Stomach (tissue), 4 donors: Measurements from ENCODE around the gene SPACA1.

Experiments used
- CTCF ChIP-seq, 7 experiments: fragments of 450-650 bp in 4 of 7; fragments of 200-600 bp in 3 of 7; sonication (generic) in 3 of 7; IDR thresholded peaks; one replicate each; pipeline ENCODE4 v1.5.1; 2016 to 2019; ENCODE audit warnings: antibody characterized with exemption in 7 of 7, control low read depth in 2 of 7, mild to moderate bottlenecking in 1 of 7
- EP300 ChIP-seq: sonication (generic); formaldehyde crosslinking; IDR thresholded peaks from one replicate; pipeline ENCODE4 v1.6.1; 2017; ENCODE audit warnings: antibody characterized with exemption

DNA sequence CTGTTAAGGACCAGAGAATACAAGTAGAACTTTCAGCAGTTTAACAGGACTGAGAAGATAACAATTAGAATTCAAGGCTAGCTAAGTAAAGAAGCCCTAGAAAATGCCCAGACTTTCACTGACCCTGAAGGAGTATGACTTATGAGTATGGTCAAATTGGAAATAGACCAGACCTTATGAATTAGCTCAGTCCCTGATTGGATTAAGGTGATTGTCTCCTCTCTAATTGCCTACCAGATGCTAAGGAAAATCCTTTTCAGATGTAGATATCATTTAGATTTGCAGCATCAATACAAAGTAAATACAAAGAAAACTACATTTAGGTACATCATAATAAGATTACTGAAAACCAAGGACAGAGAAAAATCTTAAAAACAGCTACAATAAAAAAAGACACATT lies 59.6 kb downstream of the SPACA1 start:
- TF ChIP-seq CTCF (IDR thresholded peaks at IDR 0.05) (no peak), EP300 (no peak)
